Left ventricle myocardium superior (tissue), 1 donor: ENCODE results near the gene RAP1A. TPM values are rescaled to one million over a fixed set of nuclear protein-coding genes. Genes with fewer than 3 reads are reported as not detected.
"Not testable (repeated sequence)": the region's sequence is repeated elsewhere in the genome, so short reads cannot be mapped to it uniquely, and the experiment has no call there.

Experiments
- ATAC-seq: fragments of 200-7000 bp; cut with Tn5 transposase; one replicate; pipeline ENCODE4 v1.9.1; 2020; ENCODE audit warnings: mild to moderate bottlenecking, moderate library complexity
- DNase-seq: peaks from one replicate; pipeline ENCODE4 v3.0.0-alpha.2; 2020
- intact Hi-C: fragments of 100-400 bp; cut with micrococcal nuclease; formaldehyde crosslinking; loops from one replicate; pipeline ENCODE4 v1.11.0; 2022
- total RNA-seq: library from RNA; stranded (reverse); fragmentation: NEBNext Ultra II Directional; extraction: Animal tissue kit (Norgen Biotek cat#: 25700); gene quantifications from one replicate; pipeline ENCODE4 v1.2.1, GENCODE V29; 2021
- donor health status: DM: no; HTN: yes; CAD: no; lungs with severe emphysema.

Gene RAP1A
- total RNA-seq, 1 donor from 2014 or later = 102 TPM

- ATAC-seq (no peak), DNase-seq (no peak)
- intact Hi-C loops = no loop called here
Measured at GRCh38 chr1:111595807-111596206, 23.8 kb upstream of the RAP1A start.

GRCh38 chr1:111596499-111596898, 23.1 kb upstream of the RAP1A start:
- intact Hi-C loops = no loop called here
- DNase-seq (no peak), ATAC-seq (no peak)

- DNase-seq (no peak), ATAC-seq (no peak)
- intact Hi-C loops = no loop called here
Measured at GRCh38 chr1:111597426-111597825, 22.2 kb upstream of the RAP1A start.

GRCh38 chr1:111598544-111598943, 21.0 kb upstream of the RAP1A start:
- no peak for DNase-seq
- intact Hi-C loops = no loop called here
- no peak for ATAC-seq

- no peak for DNase-seq
- ATAC-seq = no peak
- intact Hi-C loops = no loop called here
Measured at GRCh38 chr1:111599781-111600693, 19.6 kb upstream of the RAP1A start.

- intact Hi-C loops = no loop called here
- ATAC-seq (no peak), DNase-seq (no peak)
Measured at GRCh38 chr1:111600886-111601386, 18.7 kb upstream of the RAP1A start.

- no peak for DNase-seq
- intact Hi-C loops = no loop called here
- ATAC-seq = no peak
Measured at GRCh38 chr1:111602302-111602701, 17.3 kb upstream of the RAP1A start.

GRCh38 chr1:111602974-111603373, 16.6 kb upstream of the RAP1A start:
- intact Hi-C loops = no loop called here
- no peak for ATAC-seq
- no peak for DNase-seq

- no peak for DNase-seq
- ATAC-seq = peak; percentile 25
- intact Hi-C loops = no loop called here
Measured at GRCh38 chr1:111603979-111604378, 15.6 kb upstream of the RAP1A start.

- intact Hi-C loops = no loop called here
- ATAC-seq = no peak
Measured at GRCh38 chr1:111604931-111605330, 14.7 kb upstream of the RAP1A start.

GRCh38 chr1:111605576-111605975, 14.0 kb upstream of the RAP1A start:
- intact Hi-C loops = no loop called here
- ATAC-seq = peak; percentile 94

More at GRCh38 chr1:111604931-111605330, 14.7 kb upstream of the RAP1A start:
- no peak for DNase-seq

GRCh38 chr1:111606457-111607215, 13.0 kb upstream of the RAP1A start:
- DNase-seq, intact Hi-C loops: not testable (repeated sequence)
- ATAC-seq = peak; percentile 60

More at GRCh38 chr1:111605576-111605975, 14.0 kb upstream of the RAP1A start:
- peak; percentile 71 for DNase-seq

- ATAC-seq, DNase-seq, intact Hi-C loops: not testable (repeated sequence)
Measured at GRCh38 chr1:111608528-111608927, 11.1 kb upstream of the RAP1A start.

GRCh38 chr1:111611986-111612385, 7.6 kb upstream of the RAP1A start:
- ATAC-seq = no peak
- intact Hi-C loops = no loop called here
- DNase-seq = no peak

- intact Hi-C loops = no loop called here
- no peak for ATAC-seq
- DNase-seq = no peak
Measured at GRCh38 chr1:111615870-111616715, 3.5 kb upstream of the RAP1A start.

GRCh38 chr1:111618081-111618480, 1.5 kb upstream of the RAP1A start:
- no peak for ATAC-seq
- intact Hi-C loops = no loop called here

GRCh38 chr1:111618961-111619634, 491 bp upstream of the RAP1A start:
- ATAC-seq (no peak), DNase-seq (no peak)
- intact Hi-C loops = no loop called here

More at GRCh38 chr1:111618081-111618480, 1.5 kb upstream of the RAP1A start:
- DNase-seq = no peak

- ATAC-seq (no peak), DNase-seq (no peak)
- intact Hi-C loops = no loop called here
Measured at GRCh38 chr1:111620441-111620971, 917 bp downstream of the RAP1A start.
